ENCODE results near the gene CACNA1C. TPM values are rescaled to one million over a fixed set of nuclear protein-coding genes. Genes with fewer than 3 reads are reported as not detected.

CACNA1C gene
- total and polyA plus RNA-seq, 10 of the 15 experiments (the other 5 are each of a cell fraction or from before 2014, with no cell fraction given), result under 0.01 to 0.15 (median 0.09) TPM; not detected in 5

DNA sequence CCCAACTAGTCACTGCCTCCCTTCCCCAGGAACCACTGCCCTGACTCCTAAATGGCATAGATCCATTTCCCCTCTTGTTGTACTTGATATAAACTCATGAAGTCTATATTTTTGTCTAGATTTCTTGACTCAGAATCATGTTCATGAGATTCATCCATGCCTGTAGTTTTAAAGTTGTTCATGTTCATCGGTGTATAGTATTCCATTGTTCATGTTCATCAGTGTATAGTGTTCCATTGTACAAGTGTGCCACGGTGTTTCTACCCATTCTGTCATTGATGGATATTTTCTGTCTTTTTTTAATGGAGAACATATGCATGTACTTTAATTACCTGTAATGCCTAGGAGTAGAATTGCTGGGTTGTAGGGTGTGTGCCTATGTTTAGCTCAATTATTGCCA lies 261.7 kb downstream of the CACNA1C start:
- CTCF ChIA-PET, result no interaction called here
- no peaks in the 10 kb centered on the region for H3K36me3 ChIP-seq (ENCODE audit: control insufficient read depth in 2 of 2, insufficient read depth in 2 of 2, low read length in 1 of 2)
- no peak overlapping the region for H3K4me2 ChIP-seq (ENCODE audit: control insufficient read depth, insufficient read depth)
- SMC1A ChIA-PET (ENCODE audit: uncharacterized antibody, unreplicated experiment), result no interaction called here
- DNase-seq (ENCODE audit: low read depth, low spot score) (no peak), ATAC-seq (no peak), FAIRE-seq (no peak)
- no TSS peak for BruUV-seq (replicated peaks)
- H3K27ac ChIP-seq (ENCODE audit: control insufficient read depth, insufficient read depth), result no peak overlapping the region
- no peaks in the 10 kb centered on the region; the same call in 1 of the 3 replicates for H3K9me3 ChIP-seq (replicated peaks; ENCODE audit: control insufficient read depth, insufficient read depth, low read length)
- no peaks in the 10 kb centered on the region for H3K79me2 ChIP-seq (ENCODE audit: control insufficient read depth, insufficient read depth, low read length)
- no peak overlapping the region for H3K9ac ChIP-seq (ENCODE audit: control insufficient read depth, insufficient read depth, low read length)
- intact Hi-C loops (cut with micrococcal nuclease; ENCODE audit: unreplicated experiment) (no loop called here), in situ Hi-C loops (cut with MboI) (no loop called here)
- H3K27me3 ChIP-seq (replicated peaks in 1 of 2; ENCODE audit: control insufficient read depth in 2 of 2, insufficient read depth in 2 of 2, low read length in 1 of 2), result no peaks in the 10 kb centered on the region; a peak in 1 of 4 replicates
- H3K4me3 ChIP-seq, result no peak overlapping the region
- TF ChIP-seq E4F1 (IDR thresholded peaks at IDR 0.05; ENCODE audit: borderline replicate concordance, partially characterized antibody), result no peak
- no peak for TF ChIP-seq NFYA (IDR thresholded peaks at IDR 0.05; ENCODE audit: borderline replicate concordance, low read depth, low read length)
- H4K20me1 ChIP-seq (ENCODE audit: control insufficient read depth, insufficient read depth), result no peaks in the 10 kb centered on the region
- POLR2A ChIA-PET, result no interaction called here
- RAD21 ChIA-PET (ENCODE audit: unreplicated experiment), result no interaction called here
- no peak overlapping the region for H2AFZ ChIP-seq (ENCODE audit: control insufficient read depth, low read depth, low read length)
- no peaks in the 10 kb centered on the region for H3K4me1 ChIP-seq (ENCODE audit: control insufficient read depth, insufficient read depth, low read length)
- 67% methylated on average over 2 of the region's 2 CpGs for WGBS (ENCODE audit: insufficient coverage, insufficient replicate concordance, low lambda C conversion rate, missing lambda C conversion rate)

GRCh38 chr12:2317772-2318171 lies 265.0 kb downstream of the CACNA1C start:
- DNase-seq (ENCODE audit: low read depth, low spot score) (no peak), ATAC-seq (no peak), FAIRE-seq (no peak)
- WGBS (ENCODE audit: insufficient coverage, insufficient replicate concordance, low lambda C conversion rate, missing lambda C conversion rate), result 37% methylated on average over 11 of the region's 11 CpGs
- Histone ChIP-seq H3K4me1 (ENCODE audit: control insufficient read depth, insufficient read depth, low read length) (no peaks in the 10 kb centered on the region), H3K4me2 (ENCODE audit: control insufficient read depth, insufficient read depth) (no peak overlapping the region), H3K9me3 (replicated peaks; ENCODE audit: control insufficient read depth, insufficient read depth, low read length) (no peaks in the 10 kb centered on the region; the same call in 1 of the 3 replicates), H3K27ac (ENCODE audit: control insufficient read depth, insufficient read depth) (no peak overlapping the region), H3K27me3 (replicated peaks in 1 of 2; ENCODE audit: control insufficient read depth in 2 of 2, insufficient read depth in 2 of 2, low read length in 1 of 2) (peaks cover 0 to 3% of the 10 kb centered on the region in 2 experiments; a peak in 2 of 4 replicates), H4K20me1 (ENCODE audit: control insufficient read depth, insufficient read depth) (no peaks in the 10 kb centered on the region), H2AFZ (ENCODE audit: control insufficient read depth, low read depth, low read length) (no peak overlapping the region), H3K79me2 (ENCODE audit: control insufficient read depth, insufficient read depth, low read length) (no peaks in the 10 kb centered on the region), H3K4me3 (no peak overlapping the region), H3K9ac (ENCODE audit: control insufficient read depth, insufficient read depth, low read length) (no peak overlapping the region), H3K36me3 (ENCODE audit: control insufficient read depth in 2 of 2, insufficient read depth in 2 of 2, low read length in 1 of 2) (no peaks in the 10 kb centered on the region)
- intact Hi-C loops (cut with micrococcal nuclease; ENCODE audit: unreplicated experiment) (no loop called here), in situ Hi-C loops (cut with MboI) (no loop called here)
- TF ChIP-seq CEBPB (IDR thresholded peaks at IDR 0.05; ENCODE audit: borderline replicate concordance in 1 of 2, low read depth in 2 of 2, low read length in 2 of 2), result no peak
- no peak for TF ChIP-seq RAD51 (IDR thresholded peaks at IDR 0.05)
- TF ChIP-seq SRF (IDR thresholded peaks at IDR 0.05; ENCODE audit: low read depth in 2 of 2, low read length in 2 of 2), result no peak
- TF ChIP-seq EZH2 (IDR thresholded peaks at IDR 0.05; ENCODE audit: borderline replicate concordance, control insufficient read depth, low read depth, low read length), result no peak
- no peak for TF ChIP-seq PML (IDR thresholded peaks at IDR 0.05; ENCODE audit: low read length)
- TF ChIP-seq E2F4 (IDR thresholded peaks at IDR 0.05; ENCODE audit: low read depth, low read length), result no peak
- no peak for TF ChIP-seq NFXL1 (IDR thresholded peaks at IDR 0.05; ENCODE audit: borderline replicate concordance)
- no peak for TF ChIP-seq CREB1 (IDR thresholded peaks at IDR 0.05; ENCODE audit: low read depth)
- no peak for TF ChIP-seq ZNF384 (IDR thresholded peaks at IDR 0.05; ENCODE audit: borderline replicate concordance, low read depth, low read length)
- no peak for TF ChIP-seq CBX5 (IDR thresholded peaks at IDR 0.05; ENCODE audit: low read depth)
- RAD21 ChIA-PET (ENCODE audit: unreplicated experiment), result no interaction called here
- SMC1A ChIA-PET (ENCODE audit: uncharacterized antibody, unreplicated experiment), result no interaction called here
- CTCF ChIA-PET, result no interaction called here
- POLR2A ChIA-PET, result no interaction called here
- no TSS peak for BruUV-seq (replicated peaks)

Data from GM12878 (cell line).